Testis (tissue), 3 donors: ENCODE results near the gene TPST1. TPM values are rescaled to one million over a fixed set of nuclear protein-coding genes. Genes with fewer than 3 reads are reported as not detected.

Source experiments
- DNase-seq: peaks from one replicate; pipeline ENCODE4 v3.0.0-alpha.2; 2019
- H3K27ac ChIP-seq, 2 donors: fragments of 200-600 bp; sonication (generic); one replicate each; pipeline ENCODE4 v1.5.1; 2019
- H3K27me3 ChIP-seq: fragments of 200-600 bp; sonication (generic); one replicate; pipeline ENCODE4 v1.5.1; 2019
- H3K36me3 ChIP-seq: fragments of 200-600 bp; sonication (generic); one replicate; pipeline ENCODE4 v1.5.1; 2017; ENCODE audit warnings: low read depth; ENCODE audit errors: missing control alignments
- H3K4me1 ChIP-seq: fragments of 200-600 bp; sonication (generic); one replicate; pipeline ENCODE4 v1.5.1; 2019
- H3K4me3 ChIP-seq, 2 donors: fragments of 200-600 bp; sonication (generic); one replicate each; pipeline ENCODE4 v1.5.1; 2017 to 2019
- H3K9me3 ChIP-seq: fragments of 200-600 bp; sonication (generic); one replicate; pipeline ENCODE4 v1.5.1; 2017
- CTCF ChIP-seq, 3 experiments: fragments of 450-650 bp in 2 of 3; fragments of 200-600 bp in 1 of 3; sonication (generic) in 1 of 3; IDR thresholded peaks; one replicate each; pipeline ENCODE4 v1.5.1; 2016 to 2019; ENCODE audit warnings: antibody characterized with exemption in 3 of 3, mild to moderate bottlenecking in 2 of 3, moderate library complexity in 1 of 3
- POLR2A ChIP-seq: fragments of 450-650 bp; IDR thresholded peaks from one replicate; pipeline ENCODE4 v1.6.1; 2017; ENCODE audit warnings: antibody characterized with exemption, mild to moderate bottlenecking, moderate library complexity
- WGBS, 2 donors: methylation state at CpG; one replicate each; pipeline ENCODE4 v1.1.5; 2018; 5-methylcytosine and 5-hydroxymethylcytosine counted together
- intact Hi-C: fragments of 100-400 bp; cut with DNase I; formaldehyde crosslinking; loops from one replicate; pipeline ENCODE4 v1.15.1; 2023; ENCODE audit warnings: low total_unique reads
- polyA plus RNA-seq: library from polyadenylated mRNA; stranded (reverse); fragments of 350-450 nt; fragmentation: Illumina TruSeq; extraction: RNeasy Lipid Tissue Mini Kit (QIAGEN cat#74804); gene quantifications from one replicate; pipeline ENCODE4 v1.2.3, GENCODE V29; 2014; ENCODE audit warnings: low read depth, low replicate concordance; ENCODE audit not compliant: insufficient read depth
- total RNA-seq, 2 donors: library from RNA; depleted of rRNA; stranded (reverse); fragments of >200 nt; gene quantifications; one replicate each; pipeline ENCODE4 v1.2.3, GENCODE V29; 2016

Gene TPST1
- total and polyA plus RNA-seq, 3 donors from 2014 or later, result 34.7 to 55.7 (median 40.7) TPM

DNA sequence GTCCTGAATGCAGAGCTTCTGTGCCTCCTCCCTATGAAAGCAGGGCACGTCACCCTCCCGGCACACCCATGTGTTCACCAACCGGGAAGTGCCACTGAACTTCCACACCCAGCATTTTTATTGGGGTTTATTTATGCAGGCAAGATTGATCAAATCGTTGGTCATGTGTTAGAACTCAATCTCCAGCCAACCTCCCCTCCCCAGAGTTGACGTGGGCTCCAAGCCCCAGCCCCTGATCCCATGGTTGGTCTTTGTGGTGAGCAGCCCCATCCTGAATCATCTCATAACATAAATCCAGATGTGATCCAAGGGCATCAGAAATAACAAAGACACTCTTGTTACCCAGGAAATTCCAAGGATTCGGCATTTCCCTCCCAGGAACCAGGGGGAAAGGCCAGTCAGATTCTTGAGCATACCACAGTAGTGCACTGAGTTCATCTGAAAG is 151.2 kb downstream of the TPST1 start:
- DNase-seq, result no peak
- Histone ChIP-seq H3K27me3 (no peaks in the 10 kb centered on the region), H3K9me3 (no peaks in the 10 kb centered on the region), H3K27ac (no peak overlapping the region), H3K4me1 (peaks cover 9% of the 10 kb centered on the region), H3K4me3 (no peak overlapping the region), H3K36me3 (no peaks in the 10 kb centered on the region)
- TF ChIP-seq POLR2A, result no peak
- no peak for TF ChIP-seq CTCF (IDR thresholded peaks at IDR 0.05)
- intact Hi-C loops, result no loop called here
- 81 to 83% methylated on average over 6 of the region's 6 CpGs for WGBS, 2 donors

GRCh38 chr7:66357087-66357486 is 152.0 kb downstream of the TPST1 start:
- 71 to 82% methylated on average over 3 of the region's 3 CpGs for WGBS, 2 donors
- Histone ChIP-seq H3K36me3 (no peaks in the 10 kb centered on the region), H3K27me3 (no peaks in the 10 kb centered on the region), H3K9me3 (no peaks in the 10 kb centered on the region), H3K27ac (no peak overlapping the region), H3K4me3 (no peak overlapping the region), H3K4me1 (peaks cover 5% of the 10 kb centered on the region)
- intact Hi-C loops, result no loop called here
- no peak for DNase-seq
- no peak for TF ChIP-seq POLR2A
- no peak for TF ChIP-seq CTCF (IDR thresholded peaks at IDR 0.05)

DNA sequence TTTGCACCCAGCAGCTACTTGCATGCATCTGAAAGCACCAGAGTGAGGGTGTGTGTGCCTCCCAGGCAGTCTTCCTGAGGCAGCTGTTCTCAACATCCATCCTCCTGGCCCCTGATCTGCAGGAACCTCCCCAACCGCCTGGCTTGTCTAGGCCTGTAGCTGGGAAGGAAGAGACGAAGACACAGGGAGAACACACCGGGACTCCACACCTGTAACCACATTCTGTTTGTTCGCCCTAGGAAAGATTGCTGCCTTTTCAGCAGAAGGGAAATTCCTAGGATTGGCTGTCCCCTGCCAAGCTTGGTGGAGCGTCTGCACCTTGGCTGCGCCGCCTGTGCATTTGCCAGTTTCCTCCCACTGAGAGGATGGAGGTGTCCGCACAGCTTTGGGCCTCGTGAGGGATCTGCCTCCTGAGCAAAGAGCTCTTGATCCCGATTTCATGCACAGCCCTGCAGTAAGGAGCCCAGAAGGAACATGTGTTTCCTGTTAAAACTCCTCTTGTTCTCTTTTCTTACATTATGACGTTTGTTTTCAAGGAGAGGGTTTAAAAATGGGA is 154.6 kb downstream of the TPST1 start:
- no peaks in the 10 kb centered on the region for H3K4me1 ChIP-seq
- intact Hi-C loops, result no loop called here
- no peak overlapping the region for H3K4me3 ChIP-seq
- no peaks in the 10 kb centered on the region for H3K27me3 ChIP-seq
- peak overlapping the region in 1 of 2 donors; percentile 52 for H3K27ac ChIP-seq
- DNase-seq, result peak; percentile 29
- no peaks in the 10 kb centered on the region for H3K36me3 ChIP-seq
- TF ChIP-seq POLR2A (no peak), CTCF (IDR thresholded peaks at IDR 0.05) (no peak)
- no peaks in the 10 kb centered on the region for H3K9me3 ChIP-seq
- WGBS, 2 donors, result 74 to 81% methylated on average over 9 to 11 of the region's 11 CpGs

- WGBS, 2 donors, result 83 to 95% methylated on average over 3 to 4 of the region's 4 CpGs
Measured at GRCh38 chr7:66362136-66362535, 157.0 kb downstream of the TPST1 start.

More at GRCh38 chr7:66362136-66362535, 157.0 kb downstream of the TPST1 start:
- H3K27me3 ChIP-seq, result no peaks in the 10 kb centered on the region
- H3K9me3 ChIP-seq, result no peaks in the 10 kb centered on the region
- H3K4me1 ChIP-seq, result no peaks in the 10 kb centered on the region
- intact Hi-C loops, result no loop called here
- H3K27ac ChIP-seq, result no peak overlapping the region
- DNase-seq, result no peak
- no peaks in the 10 kb centered on the region for H3K36me3 ChIP-seq
- TF ChIP-seq CTCF (IDR thresholded peaks at IDR 0.05) (no peak), POLR2A (no peak)
- no peak overlapping the region for H3K4me3 ChIP-seq
